Hepatic stellate cell (primary cell): ENCODE data around the gene PRKN.

Experiments used
- DNase-seq: peaks from one replicate; pipeline ENCODE4 v3.0.0; 2011; ENCODE audit warnings: low spot score

PRKN gene

DNA sequence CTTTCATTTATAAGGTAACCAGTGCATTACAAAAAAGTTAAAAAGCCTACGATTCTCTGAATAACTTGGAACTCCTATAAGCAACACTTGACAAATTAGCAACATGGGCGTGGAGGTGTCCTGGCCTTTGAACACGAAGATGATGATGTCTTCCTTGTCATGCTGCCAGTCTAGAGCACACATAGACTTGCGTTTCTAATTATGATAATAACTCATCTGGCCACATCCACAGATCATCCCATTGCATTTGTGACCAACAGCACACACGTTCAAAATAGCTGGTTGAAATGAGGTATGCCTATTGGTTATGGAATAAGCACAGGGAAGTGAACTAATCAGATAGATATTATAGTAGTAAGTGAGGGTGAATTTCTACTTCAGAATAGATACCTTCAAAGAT, 608.9 kb downstream of the PRKN start:
- DNase-seq: no peak

DNA sequence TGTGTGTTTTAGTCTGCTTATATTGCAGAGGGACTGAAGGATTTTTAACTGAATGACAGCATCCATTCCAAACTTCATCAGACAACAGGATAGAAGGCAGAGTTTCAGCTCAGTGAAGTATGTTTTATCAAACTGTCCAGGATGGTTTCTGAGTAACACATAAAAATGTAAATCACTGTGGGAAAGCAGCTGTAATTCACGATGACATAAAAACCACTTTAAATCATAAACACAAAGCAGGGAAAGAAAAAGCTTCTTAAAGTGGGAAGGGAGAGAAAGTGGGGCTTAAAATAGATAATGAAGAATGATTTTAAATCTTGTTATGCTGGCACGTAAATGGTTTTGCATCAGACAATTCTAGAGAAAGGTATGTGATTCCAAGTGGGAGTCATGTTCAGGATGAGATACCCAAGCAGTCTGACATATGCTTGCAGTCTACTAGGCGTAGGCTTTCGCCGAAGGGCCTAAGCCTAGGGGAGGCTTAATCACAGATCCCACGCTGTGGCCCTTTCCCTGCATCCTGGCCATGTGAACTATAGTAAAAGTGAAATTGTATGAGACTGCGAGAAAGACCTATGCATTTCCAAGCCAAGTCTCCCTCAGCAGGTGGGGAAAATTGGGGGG, 610.6 kb downstream of the PRKN start:
- no peak for DNase-seq

DNA sequence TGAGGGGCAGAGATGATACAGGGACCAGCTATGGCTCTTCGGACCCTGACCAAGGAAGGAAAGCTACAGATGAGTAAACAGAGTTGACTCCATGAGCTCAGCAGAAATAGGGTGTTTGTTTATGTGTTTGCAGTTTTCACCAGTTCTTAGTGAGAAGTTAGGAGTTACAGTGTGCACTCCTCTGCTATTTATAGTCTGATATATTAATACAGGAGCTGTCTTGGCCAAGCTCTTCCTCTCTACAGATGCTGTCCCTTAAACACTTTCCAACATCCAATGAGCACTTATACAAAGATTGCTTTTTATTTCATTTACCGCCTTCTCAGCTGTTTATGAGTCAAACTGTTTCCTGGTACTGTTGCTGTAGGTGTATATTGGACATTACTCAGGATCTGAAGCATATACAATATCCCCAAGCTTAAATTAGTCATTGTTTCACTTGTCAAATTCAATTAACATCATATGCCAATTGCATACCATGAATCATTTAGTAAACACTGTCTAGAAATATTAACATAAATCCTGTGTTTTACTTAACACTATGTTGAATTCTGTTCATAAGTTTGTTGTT, 618.0 kb downstream of the PRKN start:
- DNase-seq: no peak

DNA sequence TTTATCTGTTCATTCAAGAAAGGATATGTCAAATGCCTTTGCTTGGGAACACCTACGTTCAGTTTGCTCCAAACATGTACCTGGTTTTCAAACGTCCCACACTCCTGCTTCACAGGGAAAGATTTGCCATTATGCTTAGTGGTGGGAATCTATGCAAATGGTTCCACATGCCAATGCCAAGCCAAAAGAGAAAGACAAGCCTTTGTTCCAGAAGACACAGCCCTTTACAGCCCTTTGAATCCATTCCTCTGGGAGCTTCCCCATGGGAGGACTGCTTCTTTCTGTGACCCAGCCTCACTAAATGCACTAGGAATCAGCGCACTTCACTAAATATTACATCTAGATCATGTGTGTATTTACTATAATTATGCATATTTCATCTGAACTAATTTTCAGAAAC, 619.5 kb downstream of the PRKN start:
- no peak for DNase-seq

DNA sequence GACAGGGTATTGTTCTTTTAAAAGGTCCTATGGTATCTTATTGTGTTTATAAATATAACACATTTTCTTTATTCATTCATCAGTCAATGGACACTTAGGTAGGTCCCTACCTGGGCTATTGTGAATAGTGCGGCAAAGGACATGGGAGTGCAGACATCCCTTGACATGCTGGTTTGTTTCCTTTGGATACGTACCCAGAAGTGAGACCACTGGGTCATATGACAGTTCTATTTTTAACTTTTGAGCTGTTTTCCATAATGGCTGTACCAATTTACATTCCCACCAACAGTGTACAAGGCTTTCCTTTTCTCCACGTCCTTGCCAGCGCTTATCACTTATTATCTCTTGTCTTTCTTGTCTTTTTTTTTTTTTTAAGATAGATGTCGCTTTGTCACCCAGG, 627.5 kb downstream of the PRKN start:
- DNase-seq: no peak

DNA sequence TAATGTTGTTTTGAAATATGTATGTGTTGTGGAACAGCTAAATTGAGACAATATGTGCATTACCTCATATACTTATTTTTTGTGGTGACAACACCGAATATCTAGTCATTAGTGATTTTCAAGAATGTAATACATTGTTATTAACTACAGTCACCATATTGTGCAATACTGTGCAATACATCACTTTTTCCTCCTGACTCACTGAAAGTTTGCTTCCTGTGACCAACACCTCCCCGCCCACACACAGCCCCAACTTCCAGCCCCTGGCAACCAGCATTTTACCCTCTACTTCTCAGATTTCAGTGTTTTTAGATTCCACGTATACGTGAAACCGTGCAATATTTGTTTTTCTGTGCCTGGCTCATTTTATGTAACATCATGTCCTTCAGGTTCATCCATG, 627.9 kb downstream of the PRKN start:
- DNase-seq: peak; percentile 4

DNA sequence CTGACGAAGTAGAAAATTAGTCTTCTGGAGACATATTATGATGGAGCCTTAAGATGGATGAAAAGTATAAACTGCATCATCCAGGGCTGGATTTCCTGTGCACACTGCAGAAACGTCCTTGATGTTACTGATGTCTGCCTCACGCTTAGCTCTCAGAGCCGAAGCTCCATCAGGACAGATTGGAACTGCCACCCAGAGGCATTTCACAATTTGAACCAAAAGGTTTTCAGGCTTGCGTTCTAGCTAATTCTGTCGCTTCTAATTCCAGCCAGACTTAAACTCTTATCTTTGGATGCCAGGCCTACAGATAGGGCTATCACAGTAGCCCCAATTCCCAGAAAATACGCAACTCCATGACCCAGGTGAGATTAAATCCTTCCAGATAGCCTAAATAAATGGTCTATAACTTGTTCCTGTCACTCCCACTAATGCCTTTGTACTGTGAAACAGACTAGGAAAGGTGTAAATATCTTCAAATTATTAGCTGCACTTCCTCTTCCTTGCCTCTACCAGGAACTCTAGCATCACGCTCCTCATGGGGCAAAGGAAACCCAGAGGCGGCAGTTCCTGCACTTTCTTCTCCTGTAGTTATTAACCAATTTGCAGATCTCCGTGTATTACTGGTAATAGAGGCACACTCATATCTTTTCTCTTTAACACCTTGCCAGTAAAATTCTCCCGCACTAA, 634.6 kb downstream of the PRKN start:
- DNase-seq: no peak

DNA sequence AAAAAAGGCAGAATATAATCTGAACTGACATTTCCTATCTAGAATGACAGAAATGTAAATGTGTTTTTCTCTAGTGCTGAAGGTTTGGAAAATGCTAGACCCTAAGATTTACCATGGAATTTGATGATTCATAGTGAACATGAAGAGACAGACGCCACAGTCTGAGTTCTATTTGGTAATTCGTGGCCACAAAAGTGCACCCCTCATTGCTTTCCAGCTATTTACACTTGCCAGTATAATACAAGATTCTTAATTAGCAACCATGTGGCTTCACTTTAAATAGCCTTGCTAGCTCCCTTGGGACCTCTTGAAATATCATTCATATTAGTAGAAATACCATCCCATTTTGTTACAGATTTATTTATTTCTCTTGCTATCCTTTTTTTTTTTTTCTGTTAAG, 636.8 kb downstream of the PRKN start:
- no peak for DNase-seq

DNA sequence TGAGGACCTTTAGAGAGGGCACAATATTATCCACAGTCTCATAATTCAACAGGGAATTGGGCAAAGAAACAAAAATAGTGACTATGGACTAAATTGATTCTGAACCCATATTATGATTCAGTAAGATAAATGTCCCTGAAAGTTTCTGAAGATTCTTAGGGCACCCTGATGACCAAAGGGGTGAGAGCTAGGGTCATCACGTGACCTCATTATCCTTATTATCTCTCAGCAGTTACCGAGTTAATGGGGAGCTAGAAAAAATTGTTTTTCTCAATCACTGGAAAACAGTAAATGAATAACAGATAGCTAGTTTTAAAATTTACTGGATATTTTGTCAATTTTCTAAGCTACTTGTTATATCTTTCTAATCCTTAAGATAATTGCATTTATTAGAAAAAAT, 639.5 kb downstream of the PRKN start:
- DNase-seq: no peak

DNA sequence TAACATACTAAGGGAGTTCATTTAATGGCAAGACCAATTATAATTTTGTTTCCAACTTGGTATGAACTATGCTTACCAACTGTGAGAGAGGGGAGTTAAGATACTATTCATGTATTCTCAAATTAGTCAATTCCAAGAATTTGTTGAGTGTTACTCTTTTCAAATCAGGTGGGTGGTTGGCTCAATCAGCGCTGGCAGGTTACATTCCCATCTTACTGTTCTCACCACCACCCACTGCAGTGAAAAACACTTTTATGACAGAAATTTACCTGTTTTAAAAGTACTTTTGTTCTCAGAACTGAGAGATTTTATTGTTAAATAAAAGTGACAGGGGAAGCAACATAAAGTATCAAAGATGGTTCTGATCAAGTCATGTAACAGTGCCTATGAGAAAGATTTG, 642.0 kb downstream of the PRKN start:
- no peak for DNase-seq

DNA sequence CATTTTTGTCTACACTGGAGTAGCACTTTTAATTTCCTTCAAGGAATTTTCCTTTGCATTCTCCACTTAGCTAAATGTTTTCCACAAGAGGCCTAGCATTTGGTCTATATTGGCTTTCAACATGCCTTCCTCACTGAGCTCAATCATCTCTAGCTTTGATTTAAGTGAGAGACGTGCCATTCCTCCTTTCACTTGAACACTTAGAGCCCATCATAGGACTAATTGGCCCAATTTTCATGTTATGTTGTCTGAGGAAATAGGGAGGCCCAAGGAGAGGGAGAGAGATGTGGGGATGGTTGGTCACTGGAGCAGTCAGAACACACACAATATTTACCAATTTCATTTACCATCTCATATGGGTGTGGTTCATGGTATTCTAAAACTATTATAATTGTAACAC, 645.0 kb downstream of the PRKN start:
- DNase-seq: no peak

DNA sequence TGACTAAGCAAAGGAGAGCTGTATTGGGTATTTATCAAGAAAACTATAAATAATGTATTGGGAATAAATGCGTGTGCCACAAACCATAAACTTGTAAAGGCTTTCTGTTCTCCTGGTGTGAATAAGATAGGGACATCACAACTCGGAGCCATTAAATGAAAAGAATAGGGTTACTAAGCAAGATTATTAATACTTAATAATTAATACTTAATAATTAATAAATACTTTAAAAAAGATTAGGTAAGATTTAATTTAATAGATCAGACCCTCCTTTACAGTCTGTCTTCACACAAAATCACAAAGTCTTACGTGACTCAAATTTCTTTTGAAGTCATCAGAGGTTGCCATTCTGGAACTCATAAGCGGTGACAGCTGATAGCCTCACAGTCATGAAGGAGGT, 648.9 kb downstream of the PRKN start:
- DNase-seq: no peak

DNA sequence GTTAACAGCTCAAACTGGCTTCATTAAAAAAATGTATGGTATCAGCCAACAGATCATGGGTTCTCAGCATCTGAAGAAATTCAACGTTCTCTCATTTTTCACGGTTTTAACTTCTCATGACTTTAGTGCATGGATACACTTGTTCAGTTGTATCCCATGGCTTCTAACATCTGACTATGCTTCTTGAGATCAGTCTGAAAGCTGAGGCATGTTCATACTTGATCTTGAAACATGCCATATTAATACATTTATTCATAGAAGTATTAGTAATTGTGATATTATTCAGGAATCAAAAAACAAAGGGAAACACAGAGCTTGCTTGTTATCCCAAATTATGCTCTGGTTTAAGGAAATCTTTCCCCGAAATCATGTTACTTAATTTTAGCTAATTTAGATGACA, 649.4 kb downstream of the PRKN start:
- DNase-seq: no peak

DNA sequence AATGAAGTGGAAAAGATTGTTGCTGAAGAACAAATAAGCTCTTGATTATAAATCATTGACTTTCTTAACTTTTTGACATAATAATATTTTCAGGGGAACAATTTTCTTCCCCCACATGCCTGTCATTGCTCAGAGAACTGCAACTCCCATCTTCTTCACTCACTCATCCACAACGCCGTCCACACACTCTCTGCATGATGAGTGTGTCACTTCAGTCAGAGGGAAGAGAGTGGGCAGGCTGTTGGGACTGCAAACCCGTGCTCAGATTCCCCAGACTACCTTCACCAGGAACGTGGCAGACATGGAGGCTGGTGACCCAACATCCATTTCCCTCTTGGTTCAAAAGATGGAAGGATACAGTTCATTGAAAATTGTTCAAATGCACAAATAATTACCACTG, 650.8 kb downstream of the PRKN start:
- DNase-seq: no peak

DNA sequence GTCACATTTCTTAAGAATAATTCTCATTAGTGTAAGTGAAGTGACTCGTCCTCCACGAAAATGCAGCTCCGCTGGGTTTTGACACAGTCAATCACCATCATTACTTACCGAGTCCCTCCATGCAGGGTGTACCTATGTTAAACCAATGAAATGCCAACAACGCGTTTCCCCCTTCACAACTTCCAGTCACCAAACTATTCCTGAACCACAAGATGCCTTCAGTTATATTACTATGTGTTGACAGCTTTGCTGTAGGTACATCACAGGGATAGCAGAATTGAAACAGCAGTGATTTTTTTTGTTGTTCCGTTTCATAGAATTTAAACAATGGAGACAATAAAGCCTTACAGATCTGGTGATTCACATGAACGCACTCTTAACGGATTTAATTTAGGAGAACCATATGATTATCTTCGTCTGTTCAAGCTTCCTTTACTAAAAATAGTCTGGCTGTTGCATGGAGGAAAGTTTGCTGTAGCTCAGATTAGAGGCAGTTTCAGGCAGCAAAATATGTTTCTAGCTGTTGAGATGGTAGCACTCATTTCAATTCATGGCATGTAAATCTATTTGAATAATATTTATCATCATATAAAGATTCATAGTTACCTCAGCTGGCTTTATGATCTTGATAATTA, 652.8 kb downstream of the PRKN start:
- no peak for DNase-seq

DNA sequence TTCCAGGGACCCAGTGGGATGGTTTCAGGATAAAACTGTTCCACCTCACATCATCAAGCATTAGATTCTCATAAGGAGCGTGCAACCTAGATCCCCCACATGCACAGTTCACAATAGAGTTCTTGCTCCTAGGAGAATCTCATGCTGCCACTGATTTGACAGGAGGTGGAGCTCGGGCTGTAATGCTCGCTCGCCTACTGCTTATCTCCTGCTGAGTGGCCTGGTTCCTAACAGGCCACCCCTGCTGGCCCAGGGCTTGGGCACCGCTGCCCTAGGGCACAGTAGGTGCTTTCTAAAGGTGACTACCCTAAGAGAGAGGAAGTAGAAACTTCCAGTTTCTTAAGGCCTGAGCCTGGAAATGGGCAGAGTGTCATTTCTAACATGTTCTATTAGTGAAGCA, 656.9 kb downstream of the PRKN start:
- DNase-seq: no peak

DNA sequence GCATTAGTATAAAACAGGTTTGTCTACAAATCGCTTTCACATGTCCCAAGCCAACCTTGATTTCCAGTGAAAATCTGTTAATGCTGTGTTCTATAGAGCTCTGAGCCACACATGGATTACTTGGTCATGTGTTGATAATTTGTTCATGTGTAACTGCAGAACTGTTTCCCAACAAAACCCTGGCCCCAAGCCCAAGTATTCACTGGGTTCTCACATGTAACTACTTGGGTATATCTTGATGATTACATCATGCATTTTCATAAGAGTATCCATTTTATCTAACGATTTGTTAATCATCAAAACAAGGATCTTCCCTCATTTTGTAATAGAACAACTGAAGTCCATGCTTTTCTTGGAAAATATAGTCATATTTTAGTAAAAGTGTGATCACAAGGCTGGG, 657.6 kb downstream of the PRKN start:
- DNase-seq: no peak

DNA sequence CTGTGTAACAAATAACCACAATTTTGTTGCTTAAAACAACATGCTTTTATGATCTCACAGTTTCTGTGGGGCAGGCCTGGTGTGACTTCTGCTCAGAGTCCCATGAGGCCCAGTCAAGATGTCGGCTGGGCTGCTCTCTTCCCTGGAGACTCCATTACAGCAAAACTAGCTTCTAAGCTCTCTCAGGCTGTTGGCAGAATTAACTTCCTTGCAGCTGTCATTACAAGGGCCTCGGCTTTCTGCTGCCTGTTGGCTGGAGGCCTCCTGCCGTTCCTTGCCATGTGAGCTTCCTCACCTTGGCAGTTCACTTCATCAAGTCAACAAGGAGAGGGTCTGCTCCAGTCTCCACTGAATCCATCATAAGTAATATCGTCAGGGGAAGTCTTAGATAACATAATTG, 659.2 kb downstream of the PRKN start:
- DNase-seq: no peak

DNA sequence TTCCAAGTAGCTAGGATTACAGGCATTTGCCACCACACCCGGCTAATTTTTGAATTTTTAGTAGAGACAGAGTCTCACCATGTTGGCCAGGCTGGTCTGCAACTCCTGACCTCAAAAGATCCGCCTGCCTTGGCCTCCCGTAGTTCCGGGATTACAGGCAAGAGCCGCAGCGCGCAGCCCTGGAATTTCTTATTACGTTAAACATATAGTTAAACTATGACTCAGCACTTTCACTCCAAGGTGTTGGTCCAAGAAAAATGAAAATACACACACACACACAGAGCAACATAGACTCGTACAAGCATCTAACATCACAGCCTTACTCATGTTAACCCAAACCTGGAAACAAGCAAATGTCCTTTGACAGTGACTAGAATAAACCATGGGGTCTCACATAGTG, 663.9 kb downstream of the PRKN start:
- DNase-seq: no peak

DNA sequence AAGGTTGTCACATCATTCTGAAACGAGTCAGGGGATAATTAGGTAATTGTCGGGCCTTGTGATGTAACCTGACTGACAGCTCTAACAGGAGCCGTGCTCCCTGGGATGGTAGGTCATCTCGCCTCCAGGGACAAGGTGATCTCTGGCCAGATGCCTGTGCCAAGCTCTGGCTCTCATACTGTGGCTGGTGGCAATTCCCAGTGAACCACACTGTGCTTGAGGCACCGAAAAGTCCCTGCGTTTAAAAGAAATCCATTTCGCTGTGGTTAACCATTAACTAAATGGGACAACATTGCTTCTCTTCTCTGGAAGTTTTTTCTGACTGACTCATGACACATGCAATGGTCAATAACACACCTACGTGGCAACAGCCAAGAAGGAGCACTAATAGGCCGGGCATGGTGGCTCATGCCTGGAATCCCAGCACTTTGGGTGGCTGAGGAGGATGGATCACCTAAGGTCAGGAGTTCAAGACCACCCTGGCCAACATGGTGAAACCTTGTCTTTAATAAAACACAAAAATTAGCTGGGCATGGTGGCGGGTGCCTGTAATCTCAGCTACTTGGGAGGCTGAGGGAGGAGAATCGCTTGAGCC, 669.2 kb downstream of the PRKN start:
- DNase-seq: no peak

DNA sequence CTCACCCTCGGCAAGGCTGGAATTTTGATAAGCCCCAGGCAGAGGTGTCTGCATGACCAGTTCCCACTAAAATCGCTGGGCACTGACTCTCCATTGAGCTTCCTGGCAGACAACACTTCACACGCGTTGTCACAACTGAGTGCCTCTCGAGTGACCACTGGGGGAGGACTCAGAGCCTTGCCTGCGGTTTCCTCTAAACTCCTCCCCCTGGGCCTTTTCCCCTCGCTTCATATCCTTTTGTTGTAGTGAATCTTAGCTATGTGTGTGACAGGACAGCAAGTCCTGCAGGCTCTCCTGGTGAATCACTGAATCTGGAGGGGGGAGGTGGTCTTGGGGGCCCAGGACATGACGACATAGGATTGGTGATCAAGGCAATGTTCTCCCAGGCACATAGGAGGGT, 670.8 kb downstream of the PRKN start:
- DNase-seq: no peak

DNA sequence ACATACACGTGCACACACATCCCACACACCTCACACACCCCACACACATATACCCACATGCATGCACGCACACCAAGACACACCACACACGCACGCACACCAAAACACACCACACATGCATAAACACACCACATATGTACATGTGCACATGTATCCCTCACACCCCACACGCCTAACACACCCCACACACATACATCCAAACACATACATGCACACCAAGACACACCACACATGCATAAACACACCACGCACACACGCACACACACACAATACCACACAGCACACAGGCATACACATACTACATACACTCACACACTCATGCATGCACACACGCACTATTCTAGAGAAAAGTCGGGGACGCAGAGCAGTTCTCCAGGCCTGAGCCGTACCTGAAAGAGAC, 671.5 kb downstream of the PRKN start:
- no peak for DNase-seq

DNA sequence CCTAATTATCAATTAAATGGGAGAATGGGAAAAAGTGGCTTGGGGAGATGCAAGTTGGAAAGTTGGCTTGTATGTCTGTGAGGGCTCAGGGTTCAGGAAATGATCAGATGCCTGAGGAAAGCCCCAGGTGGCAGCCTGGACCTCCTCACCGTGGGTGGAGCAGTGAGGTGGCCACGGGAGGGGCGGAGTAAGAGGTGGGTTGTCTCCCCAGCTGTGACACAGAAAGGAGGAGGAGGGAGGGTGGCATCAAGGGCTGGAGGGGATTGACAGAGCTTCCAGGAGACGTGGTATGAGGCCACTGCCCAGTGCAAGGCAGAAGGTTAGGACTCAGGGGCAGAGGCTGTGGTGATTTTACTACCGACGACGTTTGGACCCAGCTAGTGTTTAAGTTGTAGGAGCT, 672.2 kb downstream of the PRKN start:
- no peak for DNase-seq
